Hepatocyte (in vitro differentiated cells): ENCODE results near the gene SH3RF3. TPM values are rescaled to one million over a fixed set of nuclear protein-coding genes. Genes with fewer than 3 reads are reported as not detected.

ENCODE experiments used
- DNase-seq: peaks from one replicate; pipeline ENCODE4 v3.0.0-alpha.2; 2016; ENCODE audit warnings: low spot score
- H2AFZ ChIP-seq: fragments of 200-600 bp; sonication (generic); 2 replicates; pipeline ENCODE4 v1.6.0; 2016; ENCODE audit warnings: antibody characterized with exemption, mild to moderate bottlenecking
- H3K27ac ChIP-seq: fragments of 200-600 bp; sonication (generic); 2 replicates; pipeline ENCODE4 v1.5.1; 2016; ENCODE audit warnings: mild to moderate bottlenecking
- H3K27me3 ChIP-seq: fragments of 200-600 bp; sonication (generic); 2 replicates; pipeline ENCODE4 v1.6.1; 2016
- H3K36me3 ChIP-seq: fragments of 200-600 bp; sonication (generic); replicated peaks from 2 replicates; pipeline ENCODE4 v1.5.1; 2016; ENCODE audit warnings: low read depth; ENCODE audit not compliant: insufficient read depth
- H3K4me1 ChIP-seq: fragments of 200-600 bp; sonication (generic); 2 replicates; pipeline ENCODE4 v1.5.1; 2016; ENCODE audit warnings: mild to moderate bottlenecking, moderate library complexity; ENCODE audit not compliant: insufficient read depth
- H3K4me2 ChIP-seq: fragments of 200-600 bp; sonication (generic); 2 replicates; pipeline ENCODE4 v1.6.0; 2016
- H3K4me3 ChIP-seq: fragments of 200-600 bp; sonication (generic); 2 replicates; pipeline ENCODE4 v1.5.1; 2016; ENCODE audit warnings: mild to moderate bottlenecking
- H3K79me2 ChIP-seq: fragments of 200-600 bp; sonication (generic); 2 replicates; pipeline ENCODE4 v1.6.0; 2017; ENCODE audit warnings: mild to moderate bottlenecking
- H3K9me2 ChIP-seq: fragments of 200-600 bp; sonication (generic); replicated peaks from 2 replicates; pipeline ENCODE4 v1.6.0; 2017; ENCODE audit warnings: mild to moderate bottlenecking; ENCODE audit not compliant: insufficient read depth
- H3K9me3 ChIP-seq: fragments of 200-600 bp; sonication (generic); 2 replicates; pipeline ENCODE4 v1.5.1; 2016; ENCODE audit warnings: low read depth, mild to moderate bottlenecking
- H4K20me1 ChIP-seq: fragments of 200-600 bp; sonication (generic); 2 replicates; pipeline ENCODE4 v1.6.0; 2016; ENCODE audit warnings: mild to moderate bottlenecking; ENCODE audit not compliant: insufficient read depth, poor library complexity, severe bottlenecking
- EZH2 ChIP-seq: fragments of 200-600 bp; sonication (generic); IDR thresholded peaks from 2 replicates; pipeline ENCODE4 v1.6.1; 2016; ENCODE audit warnings: antibody characterized with exemption, mild to moderate bottlenecking, borderline replicate concordance
- EZH2phosphoT487 ChIP-seq: fragments of 200-600 bp; sonication (generic); IDR thresholded peaks from one replicate; pipeline ENCODE4 v1.6.1; 2018; ENCODE audit warnings: antibody characterized with exemption, mild to moderate bottlenecking, low read depth, moderate library complexity; ENCODE audit not compliant: unreplicated experiment, severe bottlenecking
- WGBS: methylation state at CpG from one replicate; pipeline ENCODE4 v1.1.6; 2016; ENCODE audit warnings: low lambda C conversion rate; ENCODE audit errors: missing lambda C conversion rate; 5-methylcytosine and 5-hydroxymethylcytosine counted together
- polyA plus RNA-seq: library from polyadenylated mRNA; unstranded; fragments of >200 nt; fragmentation: Nextera tagmentation; extraction: Ambion mirVana; gene quantifications from 2 replicates; pipeline ENCODE4 v1.2.1, GENCODE V29; 2016
- total RNA-seq: library from RNA; depleted of rRNA; stranded (reverse); fragments of >200 nt; gene quantifications from 2 replicates; pipeline ENCODE4 v1.2.3, GENCODE V29; 2014
- TF ChIP-seq, protein P1 (sequence below): fragments of 200-600 bp; sonication (generic); IDR thresholded peaks from 2 replicates; pipeline ENCODE4 v1.5.1; 2016; ENCODE audit warnings: antibody characterized with exemption, mild to moderate bottlenecking; ENCODE audit not compliant: poor library complexity

SH3RF3 gene
- total and polyA plus RNA-seq, 2 experiments from 2014 or later, result 1.9 to 2.1 TPM

DNA sequence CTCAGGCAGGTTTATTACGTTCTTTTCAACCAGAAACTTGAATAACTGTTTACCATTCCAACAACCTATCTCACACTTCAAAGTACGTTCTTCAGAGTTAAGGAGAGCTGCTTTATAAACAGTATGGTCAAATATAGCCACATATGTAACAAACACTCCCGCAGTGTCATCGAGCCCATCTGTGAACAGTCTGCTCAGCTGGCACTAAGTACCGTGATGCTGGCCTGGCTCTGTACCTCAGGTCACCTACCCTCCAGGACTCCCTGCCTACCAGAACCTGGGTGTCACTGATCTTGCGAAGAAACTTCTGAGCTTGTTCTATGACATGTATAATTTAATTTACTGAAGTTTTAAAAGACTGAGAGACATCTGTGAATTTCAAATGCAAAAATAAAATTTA is 413.4 kb downstream of the SH3RF3 start:
- no peak for DNase-seq
- Histone ChIP-seq H4K20me1 (no peaks in the 10 kb centered on the region), H3K9me3 (no peaks in the 10 kb centered on the region), H3K4me2 (no peak overlapping the region), H3K9me2 (no peaks in the 10 kb centered on the region), H3K4me3 (no peak overlapping the region), H3K4me1 (no peaks in the 10 kb centered on the region), H3K79me2 (no peaks in the 10 kb centered on the region), H2AFZ (no peak overlapping the region), H3K27me3 (no peaks in the 10 kb centered on the region), H3K36me3 (no peaks in the 10 kb centered on the region), H3K27ac (no peak overlapping the region)
- TF ChIP-seq EZH2 (no peak), EZH2phosphoT487 (no peak)
- TF ChIP-seq, protein P1, sequence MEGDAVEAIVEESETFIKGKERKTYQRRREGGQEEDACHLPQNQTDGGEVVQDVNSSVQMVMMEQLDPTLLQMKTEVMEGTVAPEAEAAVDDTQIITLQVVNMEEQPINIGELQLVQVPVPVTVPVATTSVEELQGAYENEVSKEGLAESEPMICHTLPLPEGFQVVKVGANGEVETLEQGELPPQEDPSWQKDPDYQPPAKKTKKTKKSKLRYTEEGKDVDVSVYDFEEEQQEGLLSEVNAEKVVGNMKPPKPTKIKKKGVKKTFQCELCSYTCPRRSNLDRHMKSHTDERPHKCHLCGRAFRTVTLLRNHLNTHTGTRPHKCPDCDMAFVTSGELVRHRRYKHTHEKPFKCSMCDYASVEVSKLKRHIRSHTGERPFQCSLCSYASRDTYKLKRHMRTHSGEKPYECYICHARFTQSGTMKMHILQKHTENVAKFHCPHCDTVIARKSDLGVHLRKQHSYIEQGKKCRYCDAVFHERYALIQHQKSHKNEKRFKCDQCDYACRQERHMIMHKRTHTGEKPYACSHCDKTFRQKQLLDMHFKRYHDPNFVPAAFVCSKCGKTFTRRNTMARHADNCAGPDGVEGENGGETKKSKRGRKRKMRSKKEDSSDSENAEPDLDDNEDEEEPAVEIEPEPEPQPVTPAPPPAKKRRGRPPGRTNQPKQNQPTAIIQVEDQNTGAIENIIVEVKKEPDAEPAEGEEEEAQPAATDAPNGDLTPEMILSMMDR, result no peak
- 63% methylated on average over 6 of the region's 6 CpGs for WGBS

DNA sequence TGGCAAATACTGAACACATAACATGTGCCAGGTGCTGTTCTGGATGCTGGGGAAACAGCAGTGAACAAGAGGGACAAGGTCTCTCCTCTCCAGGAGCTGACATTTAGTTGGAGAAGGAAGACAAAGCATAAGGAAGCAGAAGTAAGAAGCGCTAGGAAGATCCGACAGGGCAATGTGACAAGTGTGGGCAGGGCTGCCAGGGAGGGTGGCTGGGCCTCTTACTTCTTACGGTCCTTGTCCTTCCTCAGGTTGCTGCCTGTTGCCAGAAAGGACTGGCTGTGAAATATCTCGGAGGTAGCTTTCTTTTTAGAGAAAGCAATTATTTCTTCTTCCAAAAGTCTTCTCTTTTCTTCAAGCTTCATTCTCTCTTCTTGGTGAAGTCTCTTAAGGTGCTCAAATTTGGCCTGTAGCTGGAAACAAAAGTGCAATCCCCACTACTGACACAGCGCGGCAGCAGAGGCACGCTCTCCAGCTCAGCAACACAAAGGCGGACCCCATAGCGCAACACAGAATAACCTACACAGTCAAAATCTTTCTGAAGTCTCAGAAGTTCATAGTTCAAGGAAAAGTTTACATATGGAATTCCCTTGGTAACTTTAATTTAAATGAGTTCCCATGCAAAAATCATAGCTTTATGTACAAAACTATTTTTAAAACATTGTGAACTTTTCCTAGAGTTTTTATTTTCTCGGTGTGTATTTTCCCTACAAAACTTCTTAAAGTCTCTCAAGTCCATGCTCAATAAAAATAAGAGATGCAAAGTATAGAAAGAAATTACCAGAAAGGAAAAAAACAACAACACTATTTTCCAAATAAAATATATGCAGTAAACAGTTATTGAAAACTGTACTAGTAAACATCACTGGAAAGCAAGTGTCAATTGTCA is 417.1 kb downstream of the SH3RF3 start:
- no peaks in the 10 kb centered on the region for H3K4me1 ChIP-seq
- DNase-seq, result peak; percentile 78
- no peak overlapping the region for H2AFZ ChIP-seq
- H3K27me3 ChIP-seq, result no peaks in the 10 kb centered on the region
- no peak overlapping the region for H3K27ac ChIP-seq
- no peaks in the 10 kb centered on the region for H3K36me3 ChIP-seq
- 39% methylated on average over 10 of the region's 10 CpGs for WGBS
- TF ChIP-seq EZH2phosphoT487 (no peak), EZH2 (no peak)
- TF ChIP-seq, protein P1, result peak; percentile 95
- H4K20me1 ChIP-seq, result no peaks in the 10 kb centered on the region
- no peak overlapping the region for H3K4me3 ChIP-seq
- H3K9me2 ChIP-seq, result no peaks in the 10 kb centered on the region
- no peak overlapping the region for H3K4me2 ChIP-seq
- H3K79me2 ChIP-seq, result no peaks in the 10 kb centered on the region
- no peaks in the 10 kb centered on the region for H3K9me3 ChIP-seq

DNA sequence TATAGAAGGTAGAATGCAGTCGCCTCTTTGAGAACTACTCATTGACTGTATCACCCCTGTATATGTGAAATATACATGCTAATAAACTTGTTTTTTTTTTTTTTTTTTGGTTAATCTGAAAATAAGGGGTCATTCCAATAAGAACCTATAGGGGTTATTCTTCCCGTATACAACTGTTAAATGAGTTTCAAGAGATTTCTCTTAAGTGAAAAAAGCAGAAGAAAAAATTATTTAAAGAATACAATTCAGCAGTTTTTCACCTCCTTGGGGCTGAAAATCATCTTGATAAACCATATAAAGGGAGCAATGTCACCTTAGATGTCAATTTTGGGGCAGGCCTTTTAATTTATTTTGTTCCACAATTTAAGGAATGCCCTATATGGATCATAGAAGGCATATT is 418.3 kb downstream of the SH3RF3 start:
- no peak overlapping the region for H3K4me2 ChIP-seq
- H3K27ac ChIP-seq, result no peak overlapping the region
- TF ChIP-seq, protein P1, result no peak
- TF ChIP-seq EZH2 (no peak), EZH2phosphoT487 (no peak)
- H3K9me3 ChIP-seq, result no peaks in the 10 kb centered on the region
- H3K27me3 ChIP-seq, result no peaks in the 10 kb centered on the region
- DNase-seq, result no peak
- WGBS, result 90% methylated on average over 2 of the region's 2 CpGs
- H3K9me2 ChIP-seq, result no peaks in the 10 kb centered on the region
- no peaks in the 10 kb centered on the region for H4K20me1 ChIP-seq
- H3K79me2 ChIP-seq, result no peaks in the 10 kb centered on the region
- no peaks in the 10 kb centered on the region for H3K4me1 ChIP-seq
- no peak overlapping the region for H3K4me3 ChIP-seq
- H3K36me3 ChIP-seq, result no peaks in the 10 kb centered on the region
- no peak overlapping the region for H2AFZ ChIP-seq
